ENCODE measurements around the gene PTPRM. TPM values are rescaled to one million over a fixed set of nuclear protein-coding genes. Genes with fewer than 3 reads are reported as not detected.

PTPRM gene
- total RNA-seq, 1 donor from 2014 or later, result 13.9 TPM

GRCh38 chr18:8319798-8320489 lies 752.8 kb downstream of the PTPRM start:
- H3K27me3 ChIP-seq, result no peaks in the 10 kb centered on the region
- no peak overlapping the region for H3K9ac ChIP-seq
- H3F3A ChIP-seq (ENCODE audit: low read depth), result no peaks in the 10 kb centered on the region
- Mint-ChIP-seq H3K9me3 (no peaks in the 10 kb centered on the region), H3K4me1 (peaks cover 5% of the 10 kb centered on the region), H3K36me3 (no peaks in the 10 kb centered on the region), H3K27me3 (ENCODE audit: insufficient read depth, low read depth) (peaks cover 3% of the 10 kb centered on the region), H3K4me3 (no peak overlapping the region), H3K27ac (no peak overlapping the region)
- H4K20me1 ChIP-seq (ENCODE audit: low read depth), result no peaks in the 10 kb centered on the region
- TF ChIP-seq CTCF (IDR thresholded peaks at IDR 0.05), result no peak
- TF ChIP-seq EZH2 (IDR thresholded peaks at IDR 0.05), result no peak
- TF ChIP-seq EZH2phosphoT487 (IDR thresholded peaks at IDR 0.05), result no peak
- no peak overlapping the region for H3K27ac ChIP-seq
- no peaks in the 10 kb centered on the region for H3K36me3 ChIP-seq
- DNase-seq (ENCODE audit: low spot score), result no peak
- H3K79me2 ChIP-seq (ENCODE audit: low read depth), result no peaks in the 10 kb centered on the region
- no peaks in the 10 kb centered on the region for H3K9me3 ChIP-seq (ENCODE audit: low read depth)
- H3K4me3 ChIP-seq, result no peak overlapping the region
- peaks cover 5% of the 10 kb centered on the region for H3K4me1 ChIP-seq
- H3K4me2 ChIP-seq, result no peak overlapping the region
- no peak overlapping the region for H2AFZ ChIP-seq (replicated peaks)

DNA sequence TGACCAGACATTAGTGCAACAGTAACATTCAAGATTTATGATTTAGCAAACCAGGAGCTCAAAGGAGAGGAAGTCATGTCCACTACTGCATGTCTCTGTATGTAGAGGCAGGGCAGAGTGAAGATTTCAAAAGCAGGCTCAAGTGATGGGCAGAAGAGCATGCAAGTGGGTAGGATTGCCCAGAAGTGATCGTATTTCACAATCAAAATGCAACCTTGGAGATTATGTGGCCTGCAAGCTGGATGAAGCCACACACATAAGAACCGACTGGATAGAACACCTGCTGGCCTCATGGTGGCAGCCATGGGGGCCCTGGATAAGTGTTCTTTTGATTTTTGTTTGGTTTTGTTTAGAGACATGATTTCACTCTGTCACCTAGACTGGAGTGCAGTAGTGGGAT lies 755.4 kb downstream of the PTPRM start:
- H3K4me3 ChIP-seq, result no peak overlapping the region
- no peaks in the 10 kb centered on the region for H3F3A ChIP-seq (ENCODE audit: low read depth)
- H3K27ac ChIP-seq, result no peak overlapping the region
- no peak overlapping the region for H3K27ac Mint-ChIP-seq
- no peaks in the 10 kb centered on the region for H4K20me1 ChIP-seq (ENCODE audit: low read depth)
- no peak for DNase-seq (ENCODE audit: low spot score)
- no peaks in the 10 kb centered on the region for H3K36me3 Mint-ChIP-seq
- no peaks in the 10 kb centered on the region for H3K79me2 ChIP-seq (ENCODE audit: low read depth)
- H3K9me3 ChIP-seq (ENCODE audit: low read depth), result no peaks in the 10 kb centered on the region
- no peaks in the 10 kb centered on the region for H3K36me3 ChIP-seq
- H3K9ac ChIP-seq, result no peak overlapping the region
- H3K4me3 Mint-ChIP-seq, result no peak overlapping the region
- no peak overlapping the region for H2AFZ ChIP-seq (replicated peaks)
- TF ChIP-seq CTCF (IDR thresholded peaks at IDR 0.05), result no peak
- no peak for TF ChIP-seq EZH2 (IDR thresholded peaks at IDR 0.05)
- no peak for TF ChIP-seq EZH2phosphoT487 (IDR thresholded peaks at IDR 0.05)
- no peaks in the 10 kb centered on the region for H3K4me1 ChIP-seq
- H3K27me3 ChIP-seq, result no peaks in the 10 kb centered on the region
- no peaks in the 10 kb centered on the region for H3K27me3 Mint-ChIP-seq (ENCODE audit: insufficient read depth, low read depth)
- H3K4me2 ChIP-seq, result no peak overlapping the region
- peaks cover 5% of the 10 kb centered on the region for H3K4me1 Mint-ChIP-seq
- no peaks in the 10 kb centered on the region for H3K9me3 Mint-ChIP-seq

- no peaks in the 10 kb centered on the region for H3K9me3 Mint-ChIP-seq
- Histone ChIP-seq H3K27ac (no peak overlapping the region), H3K4me1 (no peaks in the 10 kb centered on the region), H3K79me2 (ENCODE audit: low read depth) (no peaks in the 10 kb centered on the region), H2AFZ (replicated peaks) (no peak overlapping the region), H3K4me3 (no peak overlapping the region), H4K20me1 (ENCODE audit: low read depth) (no peaks in the 10 kb centered on the region), H3F3A (ENCODE audit: low read depth) (no peaks in the 10 kb centered on the region), H3K4me2 (no peak overlapping the region), H3K9me3 (ENCODE audit: low read depth) (no peaks in the 10 kb centered on the region), H3K9ac (no peak overlapping the region), H3K27me3 (no peaks in the 10 kb centered on the region), H3K36me3 (no peaks in the 10 kb centered on the region)
- H3K36me3 Mint-ChIP-seq, result no peaks in the 10 kb centered on the region
- no peak for DNase-seq (ENCODE audit: low spot score)
- TF ChIP-seq EZH2 (IDR thresholded peaks at IDR 0.05) (no peak), EZH2phosphoT487 (IDR thresholded peaks at IDR 0.05) (no peak), CTCF (IDR thresholded peaks at IDR 0.05) (peak; percentile 20)
- no peaks in the 10 kb centered on the region for H3K27me3 Mint-ChIP-seq (ENCODE audit: insufficient read depth, low read depth)
- H3K4me1 Mint-ChIP-seq, result peaks cover 5% of the 10 kb centered on the region
- H3K4me3 Mint-ChIP-seq, result no peak overlapping the region
- no peak overlapping the region for H3K27ac Mint-ChIP-seq
Observed at GRCh38 chr18:8324343-8325065, 757.4 kb downstream of the PTPRM start.

All from neural progenitor cell (in vitro differentiated cells).